H1 (cell line): ENCODE measurements around the gene MRPS27.

Experiments
- BACH1 ChIP-seq: IDR thresholded peaks from 2 replicates; pipeline ENCODE4 v1.6.1; 2012; ENCODE audit warnings: low read length, improper control_type of control experiment
- CHD2 ChIP-seq: IDR thresholded peaks from 2 replicates; pipeline ENCODE4 v1.6.1; 2012; ENCODE audit warnings: low read length, improper control_type of control experiment
- EGR1 ChIP-seq: IDR thresholded peaks from 2 replicates; pipeline ENCODE4 v1.6.1; 2011; ENCODE audit warnings: low read depth, low read length, borderline replicate concordance
- EP300 ChIP-seq, 2 experiments: IDR thresholded peaks; 1 replicate in 1 of 2; 2 replicates in 1 of 2; pipeline ENCODE4 v1.6.1; 2011 to 2012; ENCODE audit warnings: low read depth in 2 of 2, low read length in 2 of 2, mild to moderate bottlenecking in 2 of 2, borderline replicate concordance in 1 of 2, inconsistent platforms in 1 of 2, moderate library complexity in 1 of 2
- EZH2 ChIP-seq: fragments of 200-600 bp; sonication (generic); IDR thresholded peaks from 2 replicates; pipeline ENCODE4 v1.7.1; 2012; ENCODE audit warnings: low read depth, mild to moderate bottlenecking, moderate library complexity, low read length, inconsistent platforms; ENCODE audit not compliant: severe bottlenecking
- GABPA ChIP-seq: IDR thresholded peaks from 2 replicates; pipeline ENCODE4 v1.6.1; 2011; ENCODE audit warnings: mild to moderate bottlenecking, low read length, moderate library complexity, borderline replicate concordance; ENCODE audit not compliant: insufficient read depth
- JUN ChIP-seq: IDR thresholded peaks from 2 replicates; pipeline ENCODE4 v1.6.1; 2011; ENCODE audit warnings: low read depth, mild to moderate bottlenecking, improper control_type of control experiment, low read length
- POLR2A ChIP-seq, 2 experiments: IDR thresholded peaks; 1 replicate in 1 of 2; 2 replicates in 1 of 2; pipeline ENCODE4 v1.6.1; 2011; ENCODE audit warnings: low read depth in 2 of 2, low read length in 2 of 2, mild to moderate bottlenecking in 2 of 2; ENCODE audit errors: control extremely low read depth in 1 of 2
- POLR2AphosphoS5 ChIP-seq: IDR thresholded peaks from 2 replicates; pipeline ENCODE4 v1.6.1; 2011; ENCODE audit warnings: low read depth, low read length
- ZNF274 ChIP-seq: IDR thresholded peaks from 2 replicates; pipeline ENCODE4 v1.7.0; 2012; ENCODE audit warnings: low read length, borderline replicate concordance; ENCODE audit errors: extremely low read depth
- TF ChIP-seq, protein P1 (sequence below), 3 experiments: IDR thresholded peaks; 1 replicate in 2 of 3; 2 replicates in 1 of 3; pipeline versions ENCODE4 v1.5.1 to v1.6.1; 2011; ENCODE audit warnings: low read length in 3 of 3, mild to moderate bottlenecking in 3 of 3, inconsistent platforms in 2 of 3, low read depth in 1 of 3, moderate library complexity in 1 of 3; ENCODE audit not compliant: insufficient read depth in 1 of 3; ENCODE audit errors: control extremely low read depth in 1 of 3
- TF ChIP-seq, protein P2 (sequence below): IDR thresholded peaks from 2 replicates; pipeline ENCODE4 v1.6.1; 2011; ENCODE audit warnings: low read depth, mild to moderate bottlenecking, low read length; ENCODE audit not compliant: insufficient read depth
- TF ChIP-seq, protein P3 (sequence below): IDR thresholded peaks from 2 replicates; pipeline ENCODE4 v1.6.1; 2012; ENCODE audit warnings: inconsistent platforms

DNA sequence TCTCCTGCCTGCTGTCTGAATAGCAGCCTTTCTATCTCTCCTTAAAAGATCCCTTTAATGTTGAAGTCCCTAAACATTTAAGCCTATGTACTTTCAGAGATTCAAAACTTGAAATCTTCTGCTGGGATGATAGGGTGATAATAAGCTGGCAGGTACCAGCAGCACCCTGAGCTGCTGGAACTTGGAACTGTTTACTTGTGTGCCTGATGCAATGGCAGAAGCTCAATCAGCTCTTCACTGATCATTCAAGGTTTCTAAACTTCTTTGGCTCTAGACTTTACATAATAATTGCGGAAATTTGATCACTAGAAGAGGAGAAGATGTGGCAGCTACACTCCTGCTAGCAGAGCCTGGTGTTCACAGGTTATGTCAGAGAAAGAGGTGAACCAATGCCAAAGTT, 27.6 kb downstream of the MRPS27 start:
- TF ChIP-seq, protein P1, sequence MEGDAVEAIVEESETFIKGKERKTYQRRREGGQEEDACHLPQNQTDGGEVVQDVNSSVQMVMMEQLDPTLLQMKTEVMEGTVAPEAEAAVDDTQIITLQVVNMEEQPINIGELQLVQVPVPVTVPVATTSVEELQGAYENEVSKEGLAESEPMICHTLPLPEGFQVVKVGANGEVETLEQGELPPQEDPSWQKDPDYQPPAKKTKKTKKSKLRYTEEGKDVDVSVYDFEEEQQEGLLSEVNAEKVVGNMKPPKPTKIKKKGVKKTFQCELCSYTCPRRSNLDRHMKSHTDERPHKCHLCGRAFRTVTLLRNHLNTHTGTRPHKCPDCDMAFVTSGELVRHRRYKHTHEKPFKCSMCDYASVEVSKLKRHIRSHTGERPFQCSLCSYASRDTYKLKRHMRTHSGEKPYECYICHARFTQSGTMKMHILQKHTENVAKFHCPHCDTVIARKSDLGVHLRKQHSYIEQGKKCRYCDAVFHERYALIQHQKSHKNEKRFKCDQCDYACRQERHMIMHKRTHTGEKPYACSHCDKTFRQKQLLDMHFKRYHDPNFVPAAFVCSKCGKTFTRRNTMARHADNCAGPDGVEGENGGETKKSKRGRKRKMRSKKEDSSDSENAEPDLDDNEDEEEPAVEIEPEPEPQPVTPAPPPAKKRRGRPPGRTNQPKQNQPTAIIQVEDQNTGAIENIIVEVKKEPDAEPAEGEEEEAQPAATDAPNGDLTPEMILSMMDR (IDR thresholded peaks at IDR 0.05; ENCODE audit: control extremely low read depth in 1 of 3, insufficient read depth in 1 of 3, low read depth in 1 of 3, low read length in 3 of 3) = no peak
- TF ChIP-seq EZH2 (no peak), POLR2A (IDR thresholded peaks at IDR 0.05; ENCODE audit: control extremely low read depth in 1 of 2, low read depth in 2 of 2, low read length in 2 of 2) (no peak), ZNF274 (no peak), EP300 (IDR thresholded peaks at IDR 0.05; ENCODE audit: borderline replicate concordance in 1 of 2, low read depth in 2 of 2, low read length in 2 of 2) (no peak), POLR2AphosphoS5 (no peak), JUN (no peak), EGR1 (no peak), BACH1 (no peak), CHD2 (no peak), GABPA (no peak)
- TF ChIP-seq, protein P2, sequence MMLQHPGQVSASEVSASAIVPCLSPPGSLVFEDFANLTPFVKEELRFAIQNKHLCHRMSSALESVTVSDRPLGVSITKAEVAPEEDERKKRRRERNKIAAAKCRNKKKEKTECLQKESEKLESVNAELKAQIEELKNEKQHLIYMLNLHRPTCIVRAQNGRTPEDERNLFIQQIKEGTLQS = no peak
- TF ChIP-seq, protein P3, sequence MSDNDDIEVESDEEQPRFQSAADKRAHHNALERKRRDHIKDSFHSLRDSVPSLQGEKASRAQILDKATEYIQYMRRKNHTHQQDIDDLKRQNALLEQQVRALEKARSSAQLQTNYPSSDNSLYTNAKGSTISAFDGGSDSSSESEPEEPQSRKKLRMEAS = no peak
